GM18873 (cell line): ENCODE data around the gene SULT1B1.
"Not testable (repeated sequence)": the region's sequence is repeated elsewhere in the genome, so short reads cannot be mapped to it uniquely, and the experiment has no call there.

Experiments
- ATAC-seq: cut with Tn5 transposase; IDR thresholded peaks from one replicate; pipeline ENCODE4 v1.9.1; 2021; ENCODE audit warnings: mild to moderate bottlenecking, moderate library complexity, moderate number of reproducible peaks; ENCODE audit not compliant: unreplicated experiment, low FRiP score

Gene SULT1B1

GRCh38 chr4:69760455-69760854 lies at the start of gene SULT1B1:
SULT1B1 (minus strand) TSS chr4:69760620; CDS start chr4:69755217, 5,403 bp downstream.
- no peak for ATAC-seq

- ATAC-seq: no peak
Measured at GRCh38 chr4:69800599-69800998, 40.2 kb upstream of the SULT1B1 start.

- no peak for ATAC-seq
Measured at GRCh38 chr4:69799337-69799736, 38.9 kb upstream of the SULT1B1 start.

- no peak for ATAC-seq
Measured at GRCh38 chr4:69793732-69794131, 33.3 kb upstream of the SULT1B1 start.

GRCh38 chr4:69787879-69788278 lies 27.5 kb upstream of the SULT1B1 start:
- no peak for ATAC-seq

GRCh38 chr4:69786547-69786946 lies 26.1 kb upstream of the SULT1B1 start:
- ATAC-seq: no peak

GRCh38 chr4:69785211-69785831 lies 24.9 kb upstream of the SULT1B1 start:
- no peak for ATAC-seq

- ATAC-seq: no peak
Measured at GRCh38 chr4:69782651-69783310, 22.4 kb upstream of the SULT1B1 start.

- ATAC-seq: no peak
Measured at GRCh38 chr4:69781458-69782418, 21.3 kb upstream of the SULT1B1 start.

GRCh38 chr4:69780141-69780540 lies 19.7 kb upstream of the SULT1B1 start:
- no peak for ATAC-seq

GRCh38 chr4:69776696-69777095 lies 16.3 kb upstream of the SULT1B1 start:
- ATAC-seq: no peak

GRCh38 chr4:69775321-69775867 lies 15.0 kb upstream of the SULT1B1 start:
- ATAC-seq: no peak

- no peak for ATAC-seq
Measured at GRCh38 chr4:69773484-69773883, 13.1 kb upstream of the SULT1B1 start.

GRCh38 chr4:69768554-69768953 lies 8.1 kb upstream of the SULT1B1 start:
- not testable (repeated sequence) for ATAC-seq

GRCh38 chr4:69765751-69766150 lies 5.3 kb upstream of the SULT1B1 start:
- no peak for ATAC-seq

GRCh38 chr4:69764311-69764710 lies 3.9 kb upstream of the SULT1B1 start:
- no peak for ATAC-seq

GRCh38 chr4:69763233-69763632 lies 2.8 kb upstream of the SULT1B1 start:
- ATAC-seq: no peak

- ATAC-seq: no peak
Measured at GRCh38 chr4:69759189-69759604, 1.2 kb downstream of the SULT1B1 start.

- no peak for ATAC-seq
Measured at GRCh38 chr4:69757464-69757863, 3.0 kb downstream of the SULT1B1 start.

GRCh38 chr4:69754926-69755580 lies 5.4 kb downstream of the SULT1B1 start:
- ATAC-seq: no peak
